Endodermal cell (in vitro differentiated cells): ENCODE measurements around the gene PMCH. TPM values are rescaled to one million over a fixed set of nuclear protein-coding genes. Genes with fewer than 3 reads are reported as not detected.
"Not testable (repeated sequence)": the region's sequence is repeated elsewhere in the genome, so short reads cannot be mapped to it uniquely, and the experiment has no call there.

ENCODE experiments used
- DNase-seq: peaks from one replicate; pipeline ENCODE4 v3.0.0-alpha.2; 2017
- H3K27ac ChIP-seq: 2 replicates; pipeline ENCODE4 v1.5.1; 2013; ENCODE audit warnings: mild to moderate bottlenecking, low read depth, low read length, moderate library complexity
- H3K27me3 ChIP-seq: 2 replicates; pipeline ENCODE4 v1.6.1; 2013; ENCODE audit warnings: mild to moderate bottlenecking, low read length, moderate library complexity; ENCODE audit not compliant: insufficient read depth, control insufficient read depth, poor library complexity, severe bottlenecking
- H3K36me3 ChIP-seq: 2 replicates; pipeline ENCODE4 v1.7.0; 2013; ENCODE audit warnings: mild to moderate bottlenecking, low read length, moderate library complexity; ENCODE audit not compliant: control insufficient read depth, insufficient read depth
- H3K4me1 ChIP-seq: one replicate; pipeline ENCODE4 v1.7.0; 2013; ENCODE audit warnings: low read length; ENCODE audit not compliant: control insufficient read depth, insufficient read depth
- H3K4me3 ChIP-seq: 2 replicates; pipeline ENCODE4 v1.5.1; 2013; ENCODE audit warnings: mild to moderate bottlenecking, low read length, moderate library complexity
- H3K9ac ChIP-seq: 2 replicates; pipeline ENCODE4 v1.6.1; 2013; ENCODE audit warnings: mild to moderate bottlenecking, low read length, moderate library complexity; ENCODE audit not compliant: poor library complexity, severe bottlenecking; ENCODE audit errors: extremely low read depth
- H3K9me3 ChIP-seq: 2 replicates; pipeline ENCODE4 v1.6.1; 2013; ENCODE audit warnings: mild to moderate bottlenecking, low read length, moderate library complexity; ENCODE audit not compliant: control insufficient read depth
- H3K27ac Mint-ChIP-seq: 2 replicates; pipeline ENCODE4 v1.8.0; 2020; ENCODE audit warnings: mixed read lengths
- H3K27me3 Mint-ChIP-seq: 2 replicates; pipeline ENCODE4 v1.8.0; 2021; ENCODE audit warnings: mild to moderate bottlenecking, mixed read lengths; ENCODE audit not compliant: insufficient read depth
- H3K36me3 Mint-ChIP-seq: 2 replicates; pipeline ENCODE4 v1.8.0; 2020; ENCODE audit warnings: low read depth, mixed read lengths
- H3K4me1 Mint-ChIP-seq: 2 replicates; pipeline ENCODE4 v1.8.0; 2020; ENCODE audit warnings: mixed read lengths
- H3K4me3 Mint-ChIP-seq: 2 replicates; pipeline ENCODE4 v1.8.0; 2020; ENCODE audit warnings: mild to moderate bottlenecking, moderate library complexity, mixed read lengths
- H3K9me3 Mint-ChIP-seq: 2 replicates; pipeline ENCODE4 v1.8.0; 2020; ENCODE audit warnings: mild to moderate bottlenecking, mixed read lengths
- WGBS, 2 experiments: methylation state at CpG; one replicate each; pipeline versions ENCODE4 v1.1.5 to v1.1.7; 2013; ENCODE audit warnings: missing lambda C conversion rate in 2 of 2, mixed read lengths in 1 of 2; ENCODE audit not compliant: insufficient coverage in 1 of 2, insufficient read length in 1 of 2; 5-methylcytosine and 5-hydroxymethylcytosine counted together
- total RNA-seq, 2 donors: library from RNA; stranded (reverse); fragmentation: NEBNext Ultra II Directional in 1 of 2; extraction: Animal tissue kit (Norgen Biotek cat#: 25700) in 1 of 2; gene quantifications; 2 replicates in 1 of 2; 3 replicates in 1 of 2; pipeline ENCODE4 v1.2.1, GENCODE V29; 2021
- TF ChIP-seq, protein P1 (sequence below): fragments of 200-600 bp; sonication (generic); conservative IDR thresholded peaks from 2 replicates; pipeline ENCODE4 v1.5.0; 2021; ENCODE audit warnings: antibody characterized with exemption, mild to moderate bottlenecking

The PMCH gene
- total RNA-seq, 2 donors from 2014 or later: not detected

- no peaks in the 10 kb centered on the region for H3K4me1 ChIP-seq
- Mint-ChIP-seq H3K27me3 (no peaks in the 10 kb centered on the region), H3K9me3 (no peaks in the 10 kb centered on the region), H3K4me1 (no peaks in the 10 kb centered on the region), H3K4me3 (no peak overlapping the region), H3K36me3 (peaks cover 6% of the 10 kb centered on the region), H3K27ac (no peak overlapping the region)
- H3K4me3 ChIP-seq: no peak overlapping the region
- H3K27ac ChIP-seq: no peak overlapping the region
- no peaks in the 10 kb centered on the region for H3K9me3 ChIP-seq
- TF ChIP-seq, protein P1, sequence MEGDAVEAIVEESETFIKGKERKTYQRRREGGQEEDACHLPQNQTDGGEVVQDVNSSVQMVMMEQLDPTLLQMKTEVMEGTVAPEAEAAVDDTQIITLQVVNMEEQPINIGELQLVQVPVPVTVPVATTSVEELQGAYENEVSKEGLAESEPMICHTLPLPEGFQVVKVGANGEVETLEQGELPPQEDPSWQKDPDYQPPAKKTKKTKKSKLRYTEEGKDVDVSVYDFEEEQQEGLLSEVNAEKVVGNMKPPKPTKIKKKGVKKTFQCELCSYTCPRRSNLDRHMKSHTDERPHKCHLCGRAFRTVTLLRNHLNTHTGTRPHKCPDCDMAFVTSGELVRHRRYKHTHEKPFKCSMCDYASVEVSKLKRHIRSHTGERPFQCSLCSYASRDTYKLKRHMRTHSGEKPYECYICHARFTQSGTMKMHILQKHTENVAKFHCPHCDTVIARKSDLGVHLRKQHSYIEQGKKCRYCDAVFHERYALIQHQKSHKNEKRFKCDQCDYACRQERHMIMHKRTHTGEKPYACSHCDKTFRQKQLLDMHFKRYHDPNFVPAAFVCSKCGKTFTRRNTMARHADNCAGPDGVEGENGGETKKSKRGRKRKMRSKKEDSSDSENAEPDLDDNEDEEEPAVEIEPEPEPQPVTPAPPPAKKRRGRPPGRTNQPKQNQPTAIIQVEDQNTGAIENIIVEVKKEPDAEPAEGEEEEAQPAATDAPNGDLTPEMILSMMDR: no peak
- DNase-seq: no peak
- no peak overlapping the region for H3K9ac ChIP-seq
- 100% methylated on average over 1 of the region's 1 CpG; no CpG with 5 or more reads in 1 of the 2 experiments for WGBS, 2 experiments
- H3K27me3 ChIP-seq: no peaks in the 10 kb centered on the region
- no peaks in the 10 kb centered on the region for H3K36me3 ChIP-seq
These were observed 34.2 kb downstream of the PMCH start for GRCh38 chr12:102163383-102163782.

DNA sequence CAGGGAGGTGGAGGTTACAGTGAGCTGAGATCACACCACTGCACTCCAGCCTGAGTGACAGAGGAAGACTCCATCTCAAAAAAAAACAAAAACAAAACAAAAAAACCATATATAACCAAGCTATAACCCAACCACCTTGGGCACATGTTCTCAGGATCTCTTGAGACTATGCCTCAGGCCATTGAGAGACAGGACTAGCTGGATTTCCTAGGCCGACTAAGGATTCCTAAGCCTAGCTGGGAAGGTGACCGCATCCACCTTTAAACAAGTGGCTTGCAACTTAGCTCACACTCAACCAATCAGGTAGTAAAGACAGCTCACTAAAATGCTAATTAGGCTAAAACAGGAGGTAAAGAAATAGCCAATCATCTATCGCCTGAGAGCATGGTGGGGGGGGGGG lies 42.4 kb downstream of the PMCH start:
- WGBS, 2 experiments: 98 to 100% methylated on average over 1 to 3 of the region's 3 CpGs
- not testable (repeated sequence) for H3K27me3 ChIP-seq, H3K27me3 Mint-ChIP-seq, H3K4me3 ChIP-seq, H3K4me1 ChIP-seq, H3K4me3 Mint-ChIP-seq, H3K27ac ChIP-seq, H3K27ac Mint-ChIP-seq, H3K4me1 Mint-ChIP-seq, DNase-seq, H3K9ac ChIP-seq
- Mint-ChIP-seq H3K36me3 (peaks cover 61% of the 10 kb centered on the region), H3K9me3 (peaks cover 36% of the 10 kb centered on the region)
- Histone ChIP-seq H3K9me3 (peaks cover 31% of the 10 kb centered on the region), H3K36me3 (peaks cover 48% of the 10 kb centered on the region)

- Histone ChIP-seq H3K36me3 (peaks cover 34% of the 10 kb centered on the region), H3K9me3 (peaks cover 13% of the 10 kb centered on the region)
- H3K4me3 Mint-ChIP-seq, H3K27me3 Mint-ChIP-seq, H3K4me1 Mint-ChIP-seq, H3K9ac ChIP-seq, H3K27ac ChIP-seq, H3K4me1 ChIP-seq, H3K27me3 ChIP-seq, H3K27ac Mint-ChIP-seq, H3K4me3 ChIP-seq, DNase-seq: not testable (repeated sequence)
- Mint-ChIP-seq H3K9me3 (peaks cover 16% of the 10 kb centered on the region), H3K36me3 (peaks cover 54% of the 10 kb centered on the region)
- 89 to 95% methylated on average over 1 to 4 of the region's 4 CpGs for WGBS, 2 experiments
These were observed 50.5 kb downstream of the PMCH start for GRCh38 chr12:102147062-102147587.

Other genes with a start within 250 kb of the PMCH start
- gene WASHC3, start 135.8 kb downstream of the PMCH start, total RNA-seq: 10 to 100 TPM; 18.4 to 18.8 TPM
- gene NUP37, start 77.7 kb downstream of the PMCH start, total RNA-seq: 10 to 100 TPM; 59.4 to 74.7 TPM
- gene PARPBP, start 77.7 kb downstream of the PMCH start, total RNA-seq: 10 to 100 TPM; 28.3 to 30.0 TPM